ENCODE data around the gene PPA2. TPM values are rescaled to one million over a fixed set of nuclear protein-coding genes. Genes with fewer than 3 reads are reported as not detected.
A peak's percentile ranks its signal among the peaks of the same experiment; 100 is the strongest.
"Not testable (repeated sequence)": the region's sequence is repeated elsewhere in the genome, so short reads cannot be mapped to it uniquely, and the experiment has no call there.

Gene PPA2
- total RNA-seq, 1 experiment from 2014 or later: 74.5 TPM

DNA sequence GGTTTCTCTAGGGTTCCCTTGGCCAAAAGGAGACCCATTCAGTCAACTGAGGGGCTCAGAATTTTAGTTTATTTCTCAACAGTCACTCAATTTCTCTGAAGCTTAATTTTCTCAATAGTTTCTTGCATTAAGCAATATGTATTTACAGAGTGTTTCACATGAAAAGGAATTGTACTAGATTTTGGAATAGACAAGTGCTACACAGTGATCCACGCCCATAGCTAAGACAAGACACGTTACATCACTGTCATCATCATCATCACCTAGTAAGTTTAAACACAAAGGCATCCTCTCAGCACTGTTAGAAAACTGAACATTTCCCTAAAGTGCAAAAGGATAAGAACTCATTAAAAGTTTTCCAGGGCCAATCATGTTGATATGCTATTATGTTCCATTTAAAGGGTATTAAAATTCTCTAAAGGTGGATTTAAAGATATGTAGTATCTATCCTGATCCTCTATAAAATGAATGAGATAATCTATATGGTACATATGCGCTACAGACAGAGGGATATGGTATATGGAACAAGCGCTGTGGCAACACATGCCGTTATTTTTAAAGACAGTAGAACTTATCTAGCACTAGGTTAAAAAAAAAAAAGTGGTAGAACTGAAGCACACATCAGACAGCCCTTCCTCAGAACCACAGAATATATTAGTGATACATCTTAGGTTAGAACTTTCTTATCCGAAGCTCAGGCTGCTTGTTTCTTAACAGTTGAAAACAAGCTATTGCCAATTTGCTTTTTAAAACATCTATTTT is 12.1 kb downstream of the PPA2 start:
- Histone ChIP-seq H3K27ac (peak overlapping the region; percentile 71), H3K4me2 (no peak overlapping the region; the same call in 1 of the 2 replicates), H3F3A (ENCODE audit: insufficient read depth, low read depth) (peaks cover 6% of the 10 kb centered on the region; the same call in 1 of the 2 replicates), H2AFZ (no peak overlapping the region), H3K4me3 (no peak overlapping the region), H4K20me1 (ENCODE audit: insufficient read depth) (no peaks in the 10 kb centered on the region), H3K9me3 (ENCODE audit: insufficient read depth, low read depth) (no peaks in the 10 kb centered on the region; the same call in 1 of the 2 replicates), H3K27me3 (ENCODE audit: insufficient read depth, low read depth) (no peaks in the 10 kb centered on the region), H3K79me2 (ENCODE audit: low read depth) (no peaks in the 10 kb centered on the region), H3K9me2 (ENCODE audit: insufficient read depth) (no peaks in the 10 kb centered on the region), H3K4me1 (replicated peaks; ENCODE audit: insufficient read depth) (peaks cover 8% of the 10 kb centered on the region), H3K36me3 (ENCODE audit: low read depth) (no peaks in the 10 kb centered on the region)
- ChIA-PET POLR2A (ENCODE audit: unreplicated experiment) (no interaction called here), CTCF (interaction anchor here (1.5 kb wide), 1 partner anchor 12 kb away, joined by 7 read pairs; the partner anchor contains the start of gene PPA2)
- no peak for DNase-seq
- TF ChIP-seq EZH2 (IDR thresholded peaks at IDR 0.05; ENCODE audit: low read depth): no peak
- TF ChIP-seq, protein P1, sequence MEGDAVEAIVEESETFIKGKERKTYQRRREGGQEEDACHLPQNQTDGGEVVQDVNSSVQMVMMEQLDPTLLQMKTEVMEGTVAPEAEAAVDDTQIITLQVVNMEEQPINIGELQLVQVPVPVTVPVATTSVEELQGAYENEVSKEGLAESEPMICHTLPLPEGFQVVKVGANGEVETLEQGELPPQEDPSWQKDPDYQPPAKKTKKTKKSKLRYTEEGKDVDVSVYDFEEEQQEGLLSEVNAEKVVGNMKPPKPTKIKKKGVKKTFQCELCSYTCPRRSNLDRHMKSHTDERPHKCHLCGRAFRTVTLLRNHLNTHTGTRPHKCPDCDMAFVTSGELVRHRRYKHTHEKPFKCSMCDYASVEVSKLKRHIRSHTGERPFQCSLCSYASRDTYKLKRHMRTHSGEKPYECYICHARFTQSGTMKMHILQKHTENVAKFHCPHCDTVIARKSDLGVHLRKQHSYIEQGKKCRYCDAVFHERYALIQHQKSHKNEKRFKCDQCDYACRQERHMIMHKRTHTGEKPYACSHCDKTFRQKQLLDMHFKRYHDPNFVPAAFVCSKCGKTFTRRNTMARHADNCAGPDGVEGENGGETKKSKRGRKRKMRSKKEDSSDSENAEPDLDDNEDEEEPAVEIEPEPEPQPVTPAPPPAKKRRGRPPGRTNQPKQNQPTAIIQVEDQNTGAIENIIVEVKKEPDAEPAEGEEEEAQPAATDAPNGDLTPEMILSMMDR (conservative IDR thresholded peaks at IDR 0.05): no peak
- intact Hi-C loops (cut with micrococcal nuclease; ENCODE audit: unreplicated experiment): no loop called here
- BruUV-seq (replicated peaks): no TSS peak

DNA sequence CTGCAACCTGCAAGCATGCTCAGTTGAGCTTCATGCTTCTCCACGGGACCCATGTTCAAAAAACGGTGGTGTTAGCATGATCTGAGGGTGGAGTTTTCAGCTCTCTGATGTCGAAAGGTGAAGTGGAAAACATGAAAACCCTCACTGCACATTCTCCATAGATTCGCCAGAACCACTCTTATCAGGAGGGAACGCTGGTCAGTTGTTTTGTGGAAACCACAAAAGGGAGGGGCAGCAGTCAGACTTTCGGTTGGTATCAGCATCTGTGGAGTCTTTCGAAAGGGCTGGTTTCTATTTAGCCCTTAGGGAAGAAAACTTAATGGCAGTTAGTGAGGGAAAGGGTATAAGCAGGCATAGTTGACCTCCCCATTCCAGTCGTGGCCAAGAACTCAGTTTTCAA is 12.6 kb downstream of the PPA2 start:
- ChIA-PET POLR2A (ENCODE audit: unreplicated experiment) (no interaction called here), CTCF (interaction anchor here (1.5 kb wide), 1 partner anchor 12 kb away, joined by 7 read pairs; the partner anchor contains the start of gene PPA2)
- H4K20me1 ChIP-seq (ENCODE audit: insufficient read depth): no peaks in the 10 kb centered on the region
- no TSS peak for BruUV-seq (replicated peaks)
- peaks cover 8% of the 10 kb centered on the region for H3K4me1 ChIP-seq (replicated peaks; ENCODE audit: insufficient read depth)
- no peaks in the 10 kb centered on the region; the same call in 1 of the 2 replicates for H3K9me3 ChIP-seq (ENCODE audit: insufficient read depth, low read depth)
- TF ChIP-seq, protein P1 (conservative IDR thresholded peaks at IDR 0.05): no peak
- no peak for TF ChIP-seq EZH2 (IDR thresholded peaks at IDR 0.05; ENCODE audit: low read depth)
- no peaks in the 10 kb centered on the region for H3K79me2 ChIP-seq (ENCODE audit: low read depth)
- peak; percentile 48 to 76 for DNase-seq
- intact Hi-C loops (cut with micrococcal nuclease; ENCODE audit: unreplicated experiment): no loop called here
- H3K4me2 ChIP-seq: no peak overlapping the region; the same call in 1 of the 2 replicates
- H3K27ac ChIP-seq: peak overlapping the region; percentile 71
- no peaks in the 10 kb centered on the region for H3K9me2 ChIP-seq (ENCODE audit: insufficient read depth)
- no peaks in the 10 kb centered on the region for H3K27me3 ChIP-seq (ENCODE audit: insufficient read depth, low read depth)
- H2AFZ ChIP-seq: no peak overlapping the region
- H3K36me3 ChIP-seq (ENCODE audit: low read depth): no peaks in the 10 kb centered on the region
- H3K4me3 ChIP-seq: no peak overlapping the region
- peaks cover 6% of the 10 kb centered on the region; the same call in 1 of the 2 replicates for H3F3A ChIP-seq (ENCODE audit: insufficient read depth, low read depth)

DNA sequence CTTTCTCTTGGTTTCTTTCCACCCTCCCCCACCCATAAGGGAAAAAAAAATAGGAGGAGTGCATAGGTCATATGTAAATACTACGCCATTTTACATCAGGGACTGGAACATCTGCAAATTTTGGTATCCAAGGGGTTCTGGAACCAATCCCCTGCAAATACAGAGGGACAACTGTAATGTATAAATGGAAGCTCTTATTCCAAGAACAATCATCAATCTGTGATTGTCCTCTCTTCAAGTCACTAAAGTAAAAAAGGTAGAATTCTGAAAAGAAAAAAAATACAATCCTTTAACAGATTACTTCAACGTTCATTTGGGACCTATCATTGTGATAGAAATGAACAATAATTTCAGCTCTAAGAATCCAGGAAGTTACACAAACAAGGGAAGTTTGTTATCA is 13.6 kb downstream of the PPA2 start:
- Histone ChIP-seq H2AFZ (no peak overlapping the region), H4K20me1 (ENCODE audit: insufficient read depth) (no peaks in the 10 kb centered on the region), H3K79me2 (ENCODE audit: low read depth) (no peaks in the 10 kb centered on the region), H3K9me3 (ENCODE audit: insufficient read depth, low read depth) (no peaks in the 10 kb centered on the region; the same call in 1 of the 2 replicates), H3K36me3 (ENCODE audit: low read depth) (no peaks in the 10 kb centered on the region), H3F3A (ENCODE audit: insufficient read depth, low read depth) (peaks cover 6% of the 10 kb centered on the region; the same call in 1 of the 2 replicates), H3K4me1 (replicated peaks; ENCODE audit: insufficient read depth) (peaks cover 8% of the 10 kb centered on the region), H3K27me3 (ENCODE audit: insufficient read depth, low read depth) (no peaks in the 10 kb centered on the region), H3K9me2 (ENCODE audit: insufficient read depth) (no peaks in the 10 kb centered on the region), H3K27ac (0 out of 2 replicates have a peak overlapping the region, but pooled peaks have one; percentile 71), H3K4me3 (no peak overlapping the region), H3K4me2 (no peak overlapping the region)
- CTCF ChIA-PET: interaction anchor here (1.5 kb wide), 1 partner anchor 13 kb away, joined by 7 read pairs; the partner anchor contains the start of gene PPA2
- POLR2A ChIA-PET (ENCODE audit: unreplicated experiment): no interaction called here
- intact Hi-C loops (cut with micrococcal nuclease; ENCODE audit: unreplicated experiment): no loop called here
- TF ChIP-seq, protein P1 (conservative IDR thresholded peaks at IDR 0.05): no peak
- no TSS peak for BruUV-seq (replicated peaks)
- DNase-seq: no peak

DNA sequence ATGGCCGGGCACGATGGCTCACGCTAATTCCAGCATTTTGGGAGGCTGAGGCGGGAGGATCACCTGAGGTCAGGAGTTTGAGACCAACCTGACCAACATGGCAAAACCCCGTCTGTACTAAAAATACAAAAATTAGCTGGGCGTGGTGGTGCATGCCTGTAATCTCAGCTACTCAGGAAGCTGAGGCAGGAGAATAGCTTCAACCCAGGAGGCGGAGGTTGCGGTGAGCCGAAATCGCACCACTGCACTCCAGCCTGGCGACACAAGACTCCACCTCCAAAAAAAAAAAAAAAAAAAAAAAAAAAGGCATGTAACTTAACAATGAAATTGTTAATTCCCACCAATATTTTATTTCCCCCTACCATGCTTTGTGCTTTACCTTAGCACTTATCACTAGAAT is 15.3 kb downstream of the PPA2 start:
- H3K27ac ChIP-seq; H3K9me3 ChIP-seq (ENCODE audit: insufficient read depth, low read depth); H3F3A ChIP-seq (ENCODE audit: insufficient read depth, low read depth); H2AFZ ChIP-seq; CTCF ChIA-PET; H3K4me3 ChIP-seq; POLR2A ChIA-PET (ENCODE audit: unreplicated experiment); H3K4me1 ChIP-seq (replicated peaks; ENCODE audit: insufficient read depth); H3K27me3 ChIP-seq (ENCODE audit: insufficient read depth, low read depth); H4K20me1 ChIP-seq (ENCODE audit: insufficient read depth); H3K36me3 ChIP-seq (ENCODE audit: low read depth); intact Hi-C loops (cut with micrococcal nuclease; ENCODE audit: unreplicated experiment); H3K79me2 ChIP-seq (ENCODE audit: low read depth); BruUV-seq (replicated peaks); H3K4me2 ChIP-seq; DNase-seq; H3K9me2 ChIP-seq (ENCODE audit: insufficient read depth): not testable (repeated sequence)
